ENCODE data around the gene TMPRSS3. TPM values are rescaled to one million over a fixed set of nuclear protein-coding genes. Genes with fewer than 3 reads are reported as not detected.
A peak's percentile ranks its signal among the peaks of the same experiment; 100 is the strongest.

Gene TMPRSS3
- total RNA-seq, 5 donors from 2014 or later (not counting 1 experiment from before 2014, with no cell fraction given) = 1.2 to 2.4 (median 1.7) TPM

DNA sequence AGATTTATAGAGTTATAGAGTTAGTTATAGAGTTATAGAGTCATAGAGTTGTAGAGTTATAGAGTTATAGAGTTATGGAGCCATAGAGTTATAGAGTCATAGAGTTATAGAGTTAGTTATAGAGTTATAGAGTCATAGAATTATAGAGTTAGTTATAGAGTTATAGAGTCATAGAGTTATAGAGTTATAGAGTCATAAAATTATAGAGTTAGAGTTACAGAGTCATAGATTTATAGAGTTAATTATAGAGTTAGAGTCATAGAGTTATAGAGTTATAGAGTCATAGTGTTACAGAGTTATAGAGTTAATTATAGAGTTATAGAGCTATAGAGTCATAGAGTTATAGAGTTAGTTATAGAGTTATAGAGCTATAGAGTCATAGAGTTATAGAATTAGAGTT is 40.0 kb upstream of the TMPRSS3 start:
- ChIA-PET CTCF (interaction anchor here in 1 of 2 donors (1.3 kb wide), 1 partner anchor 98 kb away, joined by 4 read pairs; no protein-coding TSS in a partner anchor), POLR2A (interaction anchor here in 1 of 2 donors (1.2 kb wide), 1 partner anchor 11 kb away, joined by 3 read pairs; no protein-coding TSS in a partner anchor)
- Mint-ChIP-seq H3K4me3 (no peak overlapping the region), H3K27ac (peak overlapping the region in 1 of 2 donors; percentile 71), H3K4me1 (peaks cover 50 to 72% (median 57%) of the 10 kb centered on the region in 3 donors), H3K27me3 (no peaks in the 10 kb centered on the region), H3K36me3 (peaks cover 83% of the 10 kb centered on the region), H3K9me3 (peaks cover 0 to 7% (median 4%) of the 10 kb centered on the region in 3 donors)
- peaks cover 21 to 94% of the 10 kb centered on the region in 2 donors for H3K36me3 ChIP-seq (ENCODE audit: control insufficient read depth in 2 of 2, extremely low read depth in 1 of 2, insufficient read depth in 1 of 2, low read length in 1 of 2)
- H3K4me1 ChIP-seq (ENCODE audit: control insufficient read depth in 1 of 2, extremely low read depth in 1 of 2, insufficient read depth in 2 of 2, low read length in 2 of 2) = peaks cover 5 to 36% of the 10 kb centered on the region in 2 experiments
- no peaks in the 10 kb centered on the region for H3K9me3 ChIP-seq
- H3K4me3 ChIP-seq (ENCODE audit: control insufficient read depth in 1 of 2, extremely low read depth in 1 of 2, low read length in 1 of 2) = no peak overlapping the region
- ATAC-seq (replicated peaks in 1 of 4) = no peak
- no peaks in the 10 kb centered on the region for H3K27me3 ChIP-seq (replicated peaks in 1 of 2; ENCODE audit: control insufficient read depth in 2 of 2, extremely low read depth in 1 of 2, insufficient read depth in 2 of 2, low read length in 1 of 2)
- no peak overlapping the region for H3K27ac ChIP-seq (ENCODE audit: low read length)
- DNase-seq = no peak

- Histone ChIP-seq H3K4me3 (ENCODE audit: control insufficient read depth in 1 of 2, extremely low read depth in 1 of 2, low read length in 1 of 2) (no peak overlapping the region), H3K27ac (ENCODE audit: low read length) (no peak overlapping the region), H3K4me1 (ENCODE audit: control insufficient read depth in 1 of 2, extremely low read depth in 1 of 2, insufficient read depth in 2 of 2, low read length in 2 of 2) (peaks cover 5 to 37% of the 10 kb centered on the region in 2 experiments), H3K27me3 (replicated peaks in 1 of 2; ENCODE audit: control insufficient read depth in 2 of 2, extremely low read depth in 1 of 2, insufficient read depth in 2 of 2, low read length in 1 of 2) (no peaks in the 10 kb centered on the region), H3K9me3 (no peaks in the 10 kb centered on the region), H3K36me3 (ENCODE audit: control insufficient read depth in 2 of 2, extremely low read depth in 1 of 2, insufficient read depth in 1 of 2, low read length in 1 of 2) (peaks cover 21 to 94% of the 10 kb centered on the region in 2 donors)
- DNase-seq (no peak), ATAC-seq (replicated peaks in 1 of 4) (no peak)
- Mint-ChIP-seq H3K4me3 (no peak overlapping the region), H3K9me3 (peaks cover 0 to 7% (median 4%) of the 10 kb centered on the region in 3 donors), H3K27ac (peak overlapping the region; percentile 77 to 82), H3K36me3 (peaks cover 80% of the 10 kb centered on the region), H3K27me3 (no peaks in the 10 kb centered on the region), H3K4me1 (peaks cover 47 to 68% (median 57%) of the 10 kb centered on the region in 3 donors)
- CTCF ChIA-PET = interaction anchor here in 1 of 2 donors (1.3 kb wide), 1 partner anchor 98 kb away, joined by 4 read pairs; no protein-coding TSS in a partner anchor
- WGBS (ENCODE audit: insufficient coverage) = 73% methylated on average over 3 of the region's 4 CpGs
- POLR2A ChIA-PET = interaction anchor here in 1 of 2 donors (1.2 kb wide), 1 partner anchor 10 kb away, joined by 3 read pairs; no protein-coding TSS in a partner anchor
These were observed 39.5 kb upstream of the TMPRSS3 start for GRCh38 chr21:42435401-42435800.

DNA sequence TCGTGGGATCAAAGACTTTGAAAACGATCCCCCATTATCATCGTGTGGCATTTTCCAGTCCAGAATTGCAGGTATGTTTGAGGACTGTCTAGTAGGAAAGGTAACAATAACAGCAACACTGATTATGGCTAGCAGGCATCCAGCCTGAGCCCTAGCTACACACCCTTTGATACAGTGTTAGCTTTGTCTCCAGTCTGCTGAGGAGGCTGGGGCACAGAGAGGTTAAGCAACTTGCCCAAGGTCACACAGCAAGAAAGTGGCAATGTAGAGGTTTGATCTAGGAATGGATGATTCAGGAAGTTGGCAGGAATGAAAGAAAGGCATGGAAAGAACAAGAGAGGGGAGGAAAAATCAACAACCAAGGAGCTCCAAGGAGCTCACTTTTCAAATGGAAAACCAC is 39.0 kb upstream of the TMPRSS3 start:
- Mint-ChIP-seq H3K27ac (peak overlapping the region; percentile 77 to 82), H3K9me3 (peaks cover 0 to 7% (median 4%) of the 10 kb centered on the region in 3 donors), H3K4me3 (peak overlapping the region in 1 of 3 donors; percentile 29), H3K27me3 (no peaks in the 10 kb centered on the region), H3K36me3 (peaks cover 77% of the 10 kb centered on the region), H3K4me1 (peaks cover 42 to 62% (median 54%) of the 10 kb centered on the region in 3 donors)
- ChIA-PET POLR2A (no interaction called here), CTCF (interaction anchor here in 1 of 2 donors (1.3 kb wide), 1 partner anchor 97 kb away, joined by 4 read pairs; no protein-coding TSS in a partner anchor)
- Histone ChIP-seq H3K27me3 (replicated peaks in 1 of 2; ENCODE audit: control insufficient read depth in 2 of 2, extremely low read depth in 1 of 2, insufficient read depth in 2 of 2, low read length in 1 of 2) (no peaks in the 10 kb centered on the region), H3K4me1 (ENCODE audit: control insufficient read depth in 1 of 2, extremely low read depth in 1 of 2, insufficient read depth in 2 of 2, low read length in 2 of 2) (peaks cover 5 to 39% of the 10 kb centered on the region in 2 experiments), H3K36me3 (ENCODE audit: control insufficient read depth in 2 of 2, extremely low read depth in 1 of 2, insufficient read depth in 1 of 2, low read length in 1 of 2) (peaks cover 21 to 94% of the 10 kb centered on the region in 2 donors), H3K4me3 (ENCODE audit: control insufficient read depth in 1 of 2, extremely low read depth in 1 of 2, low read length in 1 of 2) (no peak overlapping the region), H3K27ac (ENCODE audit: low read length) (no peak overlapping the region), H3K9me3 (no peaks in the 10 kb centered on the region)
- DNase-seq (no peak), ATAC-seq (replicated peaks in 1 of 4) (peak in 1 of 4 experiments; percentile 49)
- 83% methylated on average over 3 of the region's 3 CpGs for WGBS (ENCODE audit: insufficient coverage)

DNA sequence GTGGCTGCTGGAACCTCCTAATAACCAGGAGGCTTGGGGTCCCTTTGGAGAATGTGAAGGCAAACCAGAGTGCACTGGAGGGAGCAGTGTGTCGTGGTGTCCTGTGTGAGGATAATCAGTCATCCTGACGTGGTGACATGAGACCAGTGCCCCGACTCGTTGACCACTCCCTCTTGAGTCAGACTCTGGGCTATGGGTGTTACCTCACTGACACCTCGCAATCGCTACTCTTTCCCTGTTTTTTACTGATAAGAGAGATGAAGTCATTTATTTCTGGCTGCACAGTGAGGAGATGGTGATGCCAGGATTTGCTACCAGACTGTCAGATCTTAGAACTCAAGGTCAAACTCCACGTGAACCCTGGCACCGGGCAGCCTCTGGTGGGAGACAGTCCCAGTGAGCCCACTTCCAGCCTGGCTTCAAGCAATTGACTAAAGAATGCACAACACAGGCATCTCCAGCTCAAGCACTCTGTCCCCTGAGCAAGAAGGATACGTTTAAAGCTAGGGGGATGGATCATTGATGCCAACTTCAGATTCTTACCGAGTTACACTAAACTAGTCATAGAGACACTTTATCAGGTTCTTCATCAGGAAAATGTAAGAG is 38.2 kb upstream of the TMPRSS3 start:
- no peaks in the 10 kb centered on the region for H3K9me3 ChIP-seq
- CTCF ChIA-PET = no interaction called here
- POLR2A ChIA-PET = no interaction called here
- Mint-ChIP-seq H3K27ac (peak overlapping the region; percentile 77 to 82), H3K9me3 (peaks cover 0 to 7% (median 4%) of the 10 kb centered on the region in 3 donors), H3K4me3 (no peak overlapping the region), H3K36me3 (peaks cover 76% of the 10 kb centered on the region), H3K4me1 (peaks cover 35 to 54% (median 46%) of the 10 kb centered on the region in 3 donors), H3K27me3 (no peaks in the 10 kb centered on the region)
- DNase-seq (no peak), ATAC-seq (replicated peaks in 1 of 4) (no peak)
- no peak overlapping the region for H3K27ac ChIP-seq (ENCODE audit: low read length)
- peaks cover 21 to 95% of the 10 kb centered on the region in 2 donors for H3K36me3 ChIP-seq (ENCODE audit: control insufficient read depth in 2 of 2, extremely low read depth in 1 of 2, insufficient read depth in 1 of 2, low read length in 1 of 2)
- H3K4me1 ChIP-seq (ENCODE audit: control insufficient read depth in 1 of 2, extremely low read depth in 1 of 2, insufficient read depth in 2 of 2, low read length in 2 of 2) = peaks cover 5 to 33% of the 10 kb centered on the region in 2 experiments
- H3K27me3 ChIP-seq (replicated peaks in 1 of 2; ENCODE audit: control insufficient read depth in 2 of 2, extremely low read depth in 1 of 2, insufficient read depth in 2 of 2, low read length in 1 of 2) = no peaks in the 10 kb centered on the region
- no peak overlapping the region for H3K4me3 ChIP-seq (ENCODE audit: control insufficient read depth in 1 of 2, extremely low read depth in 1 of 2, low read length in 1 of 2)
- WGBS (ENCODE audit: insufficient coverage) = 96% methylated on average over 6 of the region's 10 CpGs

- POLR2A ChIA-PET = interaction anchor here in 1 of 2 donors (0.5 kb wide), 1 partner anchor 131 kb away, joined by 3 read pairs; no protein-coding TSS in a partner anchor
- peaks cover 72% of the 10 kb centered on the region for H3K36me3 Mint-ChIP-seq
- Histone ChIP-seq H3K27me3 (replicated peaks in 1 of 2; ENCODE audit: control insufficient read depth in 2 of 2, extremely low read depth in 1 of 2, insufficient read depth in 2 of 2, low read length in 1 of 2) (no peaks in the 10 kb centered on the region), H3K36me3 (ENCODE audit: control insufficient read depth in 2 of 2, extremely low read depth in 1 of 2, insufficient read depth in 1 of 2, low read length in 1 of 2) (peaks cover 28 to 95% of the 10 kb centered on the region in 2 donors), H3K9me3 (no peaks in the 10 kb centered on the region), H3K27ac (ENCODE audit: low read length) (no peak overlapping the region), H3K4me3 (ENCODE audit: control insufficient read depth in 1 of 2, extremely low read depth in 1 of 2, low read length in 1 of 2) (no peak overlapping the region), H3K4me1 (ENCODE audit: control insufficient read depth in 1 of 2, extremely low read depth in 1 of 2, insufficient read depth in 2 of 2, low read length in 2 of 2) (peaks cover 5 to 30% of the 10 kb centered on the region in 2 experiments)
- no peaks in the 10 kb centered on the region for H3K27me3 Mint-ChIP-seq
- no CpG with 5 or more reads among the region's 1 CpG for WGBS (ENCODE audit: insufficient coverage)
- peak overlapping the region; percentile 14 to 26 for H3K27ac Mint-ChIP-seq
- CTCF ChIA-PET = no interaction called here
- DNase-seq (no peak), ATAC-seq (replicated peaks in 1 of 4) (no peak)
- no peak overlapping the region for H3K4me3 Mint-ChIP-seq
- H3K9me3 Mint-ChIP-seq = peaks cover 0 to 7% (median 4%) of the 10 kb centered on the region in 3 donors
- H3K4me1 Mint-ChIP-seq = peaks cover 33 to 50% (median 33%) of the 10 kb centered on the region in 3 donors
These were observed 36.8 kb upstream of the TMPRSS3 start for GRCh38 chr21:42432695-42433094.

DNA sequence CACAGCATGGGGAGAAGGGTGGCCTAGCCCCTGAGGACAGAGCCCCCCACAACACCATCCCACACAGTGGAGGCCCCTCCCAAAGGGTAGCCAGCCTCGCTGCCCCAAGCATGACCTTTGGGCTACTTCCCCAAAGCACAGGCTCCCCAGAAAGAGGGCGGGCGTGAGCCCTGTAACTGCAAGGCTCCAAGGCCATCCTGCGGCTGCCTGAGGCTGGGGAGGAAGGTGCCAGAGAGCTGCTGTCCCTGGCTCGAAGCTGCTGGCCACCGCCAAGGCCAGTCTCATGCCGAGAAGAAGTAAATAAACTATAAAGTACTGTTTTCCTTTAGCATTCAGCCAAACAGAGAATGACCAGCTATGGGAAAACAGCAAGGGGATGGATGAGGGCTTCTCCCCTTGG is 35.3 kb upstream of the TMPRSS3 start:
- Mint-ChIP-seq H3K9me3 (peaks cover 0 to 7% (median 4%) of the 10 kb centered on the region in 3 donors), H3K4me1 (peaks cover 37 to 56% (median 43%) of the 10 kb centered on the region in 3 donors), H3K27me3 (no peaks in the 10 kb centered on the region), H3K4me3 (no peak overlapping the region), H3K27ac (no peak overlapping the region), H3K36me3 (peaks cover 73% of the 10 kb centered on the region)
- DNase-seq (no peak), ATAC-seq (replicated peaks in 1 of 4) (no peak)
- Histone ChIP-seq H3K27ac (ENCODE audit: low read length) (no peak overlapping the region), H3K4me1 (ENCODE audit: control insufficient read depth in 1 of 2, extremely low read depth in 1 of 2, insufficient read depth in 2 of 2, low read length in 2 of 2) (peaks cover 16 to 37% of the 10 kb centered on the region in 2 experiments), H3K27me3 (replicated peaks in 1 of 2; ENCODE audit: control insufficient read depth in 2 of 2, extremely low read depth in 1 of 2, insufficient read depth in 2 of 2, low read length in 1 of 2) (no peaks in the 10 kb centered on the region), H3K4me3 (ENCODE audit: control insufficient read depth in 1 of 2, extremely low read depth in 1 of 2, low read length in 1 of 2) (no peak overlapping the region), H3K36me3 (ENCODE audit: control insufficient read depth in 2 of 2, extremely low read depth in 1 of 2, insufficient read depth in 1 of 2, low read length in 1 of 2) (peaks cover 28 to 95% of the 10 kb centered on the region in 2 donors), H3K9me3 (no peaks in the 10 kb centered on the region)
- 100% methylated on average over 2 of the region's 7 CpGs for WGBS (ENCODE audit: insufficient coverage)
- ChIA-PET POLR2A (no interaction called here), CTCF (no interaction called here)
